Sigmoid colon (tissue), 7 donors: ENCODE data around the gene CDKL2. TPM values are rescaled to one million over a fixed set of nuclear protein-coding genes. Genes with fewer than 3 reads are reported as not detected.

Experiments used
- DNase-seq: peaks from one replicate; pipeline ENCODE4 v3.0.0-alpha.2; 2019
- H3K27ac ChIP-seq, 4 donors: fragments of 200-600 bp; sonication (generic); one replicate each; pipeline ENCODE4 v1.5.1; 2016 to 2019; ENCODE audit warnings: mild to moderate bottlenecking in 1 of 4
- H3K27me3 ChIP-seq, 3 donors: fragments of 200-600 bp; sonication (generic); one replicate each; pipeline ENCODE4 v1.5.1; 2019; ENCODE audit warnings: mild to moderate bottlenecking in 1 of 3
- H3K36me3 ChIP-seq, 4 donors: fragments of 200-600 bp; sonication (generic); one replicate each; pipeline ENCODE4 v1.5.1; 2016 to 2019
- H3K4me1 ChIP-seq, 4 donors: fragments of 200-600 bp; sonication (generic); one replicate each; pipeline ENCODE4 v1.5.1; 2017 to 2019
- H3K4me3 ChIP-seq, 4 donors: fragments of 200-600 bp; sonication (generic); one replicate each; pipeline ENCODE4 v1.5.1; 2017 to 2019; ENCODE audit warnings: mild to moderate bottlenecking in 2 of 4, moderate library complexity in 1 of 4
- H3K9me3 ChIP-seq, 4 donors: fragments of 200-600 bp in 3 of 4; sonication (generic) in 3 of 4; one replicate each; pipeline versions ENCODE4 v1.5.1 to v1.6.1; 2013 to 2019
- EP300 ChIP-seq, 4 donors: sonication (generic); formaldehyde crosslinking; IDR thresholded peaks; one replicate each; pipeline ENCODE4 v1.6.1; 2017; ENCODE audit warnings: antibody characterized with exemption in 4 of 4
- POLR2A ChIP-seq, 2 donors: fragments of 450-650 bp; IDR thresholded peaks; one replicate each; pipeline ENCODE4 v1.6.1; 2016; ENCODE audit warnings: antibody characterized with exemption in 2 of 2, mild to moderate bottlenecking in 2 of 2, moderate library complexity in 2 of 2
- POLR2AphosphoS5 ChIP-seq, 4 donors: sonication (generic); formaldehyde crosslinking; IDR thresholded peaks; one replicate each; pipeline ENCODE4 v1.6.1; 2017; ENCODE audit warnings: antibody characterized with exemption in 4 of 4
- WGBS, 2 donors: extraction: QIAGEN DNeasy Blood & Tissue Kit; methylation state at CpG; one replicate each; pipeline ENCODE4 v1.1.7; 2013; 5-methylcytosine and 5-hydroxymethylcytosine counted together
- intact Hi-C: fragments of 100-400 bp; cut with DNase I; formaldehyde crosslinking; loops from one replicate; pipeline ENCODE4 v1.15.1; 2023
- polyA plus RNA-seq, 3 donors: library from polyadenylated mRNA; stranded (reverse); fragments of 200-250 nt; gene quantifications; one replicate each; pipeline ENCODE4 v1.2.3, GENCODE V29; 2013
- total RNA-seq, 4 donors: library from RNA; depleted of rRNA; stranded (reverse); fragments of >200 nt; gene quantifications; one replicate each; pipeline ENCODE4 v1.1.0, GENCODE V29; 2016
- TF ChIP-seq, protein P1 (sequence below), 4 experiments: fragments of 450-650 bp in 3 of 4; fragments of 200-600 bp in 1 of 4; IDR thresholded peaks; one replicate each; pipeline ENCODE4 v1.5.1; 2016 to 2019; ENCODE audit warnings: antibody characterized with exemption in 4 of 4, mild to moderate bottlenecking in 3 of 4, moderate library complexity in 2 of 4
- donor health status: healthy with polysubstance abuse.
- donor health status: Bipolar disorder and iron deficiency.
- donor health status: healthy.

CDKL2 gene
- total and polyA plus RNA-seq, 7 donors, result 0.42 to 11.9 (median 2.5) TPM; not detected in 2

DNA sequence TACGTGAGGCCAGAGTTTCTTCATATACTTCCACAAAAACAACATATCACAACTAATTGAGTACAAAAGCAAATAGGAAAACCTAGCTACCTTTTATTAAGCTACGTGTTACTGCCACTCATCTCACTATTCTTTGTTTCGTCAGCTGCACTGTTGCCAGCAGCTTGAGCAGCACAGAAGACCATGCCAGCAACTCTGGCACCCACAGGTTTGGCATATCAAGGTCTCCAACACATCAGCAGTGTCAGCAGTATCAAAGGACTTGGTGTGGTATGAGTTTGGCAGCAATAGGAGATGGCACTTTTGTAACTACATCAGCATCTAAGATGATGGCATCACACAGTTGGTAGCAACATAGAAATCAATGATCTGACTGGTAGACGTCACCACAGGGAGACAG lies 30.7 kb downstream of the CDKL2 start:
- H3K36me3 ChIP-seq, result no peaks in the 10 kb centered on the region
- no peak for TF ChIP-seq EP300 (IDR thresholded peaks at IDR 0.05)
- no peak for TF ChIP-seq POLR2AphosphoS5 (IDR thresholded peaks at IDR 0.05)
- TF ChIP-seq, protein P1, sequence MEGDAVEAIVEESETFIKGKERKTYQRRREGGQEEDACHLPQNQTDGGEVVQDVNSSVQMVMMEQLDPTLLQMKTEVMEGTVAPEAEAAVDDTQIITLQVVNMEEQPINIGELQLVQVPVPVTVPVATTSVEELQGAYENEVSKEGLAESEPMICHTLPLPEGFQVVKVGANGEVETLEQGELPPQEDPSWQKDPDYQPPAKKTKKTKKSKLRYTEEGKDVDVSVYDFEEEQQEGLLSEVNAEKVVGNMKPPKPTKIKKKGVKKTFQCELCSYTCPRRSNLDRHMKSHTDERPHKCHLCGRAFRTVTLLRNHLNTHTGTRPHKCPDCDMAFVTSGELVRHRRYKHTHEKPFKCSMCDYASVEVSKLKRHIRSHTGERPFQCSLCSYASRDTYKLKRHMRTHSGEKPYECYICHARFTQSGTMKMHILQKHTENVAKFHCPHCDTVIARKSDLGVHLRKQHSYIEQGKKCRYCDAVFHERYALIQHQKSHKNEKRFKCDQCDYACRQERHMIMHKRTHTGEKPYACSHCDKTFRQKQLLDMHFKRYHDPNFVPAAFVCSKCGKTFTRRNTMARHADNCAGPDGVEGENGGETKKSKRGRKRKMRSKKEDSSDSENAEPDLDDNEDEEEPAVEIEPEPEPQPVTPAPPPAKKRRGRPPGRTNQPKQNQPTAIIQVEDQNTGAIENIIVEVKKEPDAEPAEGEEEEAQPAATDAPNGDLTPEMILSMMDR (IDR thresholded peaks at IDR 0.05), result no peak
- no peak for TF ChIP-seq POLR2A (IDR thresholded peaks at IDR 0.05)
- intact Hi-C loops, result no loop called here
- no peak overlapping the region for H3K4me3 ChIP-seq
- no peaks in the 10 kb centered on the region for H3K9me3 ChIP-seq
- H3K4me1 ChIP-seq, result no peaks in the 10 kb centered on the region
- H3K27ac ChIP-seq, result no peak overlapping the region
- H3K27me3 ChIP-seq, result no peaks in the 10 kb centered on the region
- WGBS, 2 donors, result 96% methylated on average over 4 of the region's 4 CpGs
- DNase-seq, result no peak

- intact Hi-C loops, result no loop called here
- H3K4me3 ChIP-seq, result no peak overlapping the region
- no peaks in the 10 kb centered on the region for H3K27me3 ChIP-seq
- H3K9me3 ChIP-seq, result no peaks in the 10 kb centered on the region
- H3K4me1 ChIP-seq, result no peaks in the 10 kb centered on the region
- WGBS, 2 donors, result 65 to 82% methylated on average over 3 of the region's 3 CpGs
- TF ChIP-seq EP300 (IDR thresholded peaks at IDR 0.05) (no peak), POLR2AphosphoS5 (IDR thresholded peaks at IDR 0.05) (no peak), POLR2A (IDR thresholded peaks at IDR 0.05) (no peak)
- TF ChIP-seq, protein P1 (IDR thresholded peaks at IDR 0.05), result no peak
- H3K27ac ChIP-seq, result no peak overlapping the region
- DNase-seq, result no peak
- H3K36me3 ChIP-seq, result no peaks in the 10 kb centered on the region
Observed at GRCh38 chr4:75598390-75598789, 31.9 kb downstream of the CDKL2 start.

DNA sequence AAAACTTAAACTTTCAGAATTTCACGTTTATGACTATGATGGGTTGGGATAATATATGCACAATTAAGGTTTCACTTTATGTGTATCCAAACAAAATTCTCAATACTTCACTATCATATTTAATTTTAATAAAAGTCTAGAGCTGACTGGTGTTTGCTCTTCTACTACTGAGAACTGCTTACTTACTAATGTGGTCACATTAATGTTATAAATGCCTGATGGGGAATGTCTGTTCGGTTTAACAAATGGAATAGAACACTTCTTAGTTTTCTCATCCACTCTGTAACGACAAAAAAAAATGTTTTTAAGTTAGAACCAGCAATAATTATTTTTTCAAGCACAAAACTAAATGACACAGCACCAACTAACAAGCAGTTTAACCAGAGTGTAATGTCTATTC lies 34.3 kb downstream of the CDKL2 start:
- Histone ChIP-seq H3K27ac (no peak overlapping the region), H3K27me3 (no peaks in the 10 kb centered on the region), H3K4me1 (no peaks in the 10 kb centered on the region), H3K9me3 (no peaks in the 10 kb centered on the region), H3K36me3 (no peaks in the 10 kb centered on the region), H3K4me3 (no peak overlapping the region)
- WGBS, 2 donors, result 75 to 86% methylated on average over 3 of the region's 3 CpGs
- DNase-seq, result no peak
- intact Hi-C loops, result no loop called here
- TF ChIP-seq EP300 (IDR thresholded peaks at IDR 0.05) (no peak), POLR2A (IDR thresholded peaks at IDR 0.05) (no peak), POLR2AphosphoS5 (IDR thresholded peaks at IDR 0.05) (no peak)
- TF ChIP-seq, protein P1 (IDR thresholded peaks at IDR 0.05), result no peak

DNA sequence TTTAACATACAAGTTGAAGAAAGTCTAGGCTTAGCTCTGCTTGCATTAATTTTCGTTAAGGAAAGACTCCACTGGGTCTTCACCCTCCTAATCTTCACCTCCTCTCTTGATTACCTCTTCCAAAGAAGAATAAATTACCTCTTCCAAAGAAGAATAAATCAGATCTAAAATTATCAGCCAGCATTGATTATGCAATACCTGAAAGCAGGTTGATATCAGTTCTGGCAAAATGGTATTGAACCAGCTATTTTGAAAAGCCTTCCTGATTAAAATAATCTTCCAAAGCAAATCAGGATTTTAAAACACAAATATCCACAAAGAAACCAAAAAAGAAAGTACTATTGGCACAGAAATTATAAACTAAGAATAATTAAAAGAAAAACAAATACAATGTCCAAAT lies 36.9 kb downstream of the CDKL2 start:
- 87 to 88% methylated on average over 1 of the region's 1 CpG for WGBS, 2 donors
- TF ChIP-seq EP300 (IDR thresholded peaks at IDR 0.05) (no peak), POLR2A (IDR thresholded peaks at IDR 0.05) (no peak), POLR2AphosphoS5 (IDR thresholded peaks at IDR 0.05) (no peak)
- TF ChIP-seq, protein P1 (IDR thresholded peaks at IDR 0.05), result no peak
- no peaks in the 10 kb centered on the region for H3K9me3 ChIP-seq
- no peak overlapping the region for H3K27ac ChIP-seq
- H3K36me3 ChIP-seq, result no peaks in the 10 kb centered on the region
- H3K4me1 ChIP-seq, result no peaks in the 10 kb centered on the region
- no peaks in the 10 kb centered on the region for H3K27me3 ChIP-seq
- DNase-seq, result no peak
- intact Hi-C loops, result no loop called here
- H3K4me3 ChIP-seq, result no peak overlapping the region

- Histone ChIP-seq H3K9me3 (peaks cover 0 to 2% (median 0%) of the 10 kb centered on the region in 4 donors), H3K36me3 (no peaks in the 10 kb centered on the region), H3K4me1 (no peaks in the 10 kb centered on the region), H3K27ac (no peak overlapping the region), H3K4me3 (no peak overlapping the region), H3K27me3 (no peaks in the 10 kb centered on the region)
- DNase-seq, result no peak
- 92 to 95% methylated on average over 2 of the region's 2 CpGs for WGBS, 2 donors
- intact Hi-C loops, result no loop called here
- TF ChIP-seq, protein P1 (IDR thresholded peaks at IDR 0.05), result no peak
- TF ChIP-seq POLR2A (IDR thresholded peaks at IDR 0.05) (no peak), POLR2AphosphoS5 (IDR thresholded peaks at IDR 0.05) (no peak), EP300 (IDR thresholded peaks at IDR 0.05) (no peak)
Observed at GRCh38 chr4:75584067-75584466, 46.3 kb downstream of the CDKL2 start.
